Measurements from ENCODE around the gene SYK.

Gene SYK

DNA sequence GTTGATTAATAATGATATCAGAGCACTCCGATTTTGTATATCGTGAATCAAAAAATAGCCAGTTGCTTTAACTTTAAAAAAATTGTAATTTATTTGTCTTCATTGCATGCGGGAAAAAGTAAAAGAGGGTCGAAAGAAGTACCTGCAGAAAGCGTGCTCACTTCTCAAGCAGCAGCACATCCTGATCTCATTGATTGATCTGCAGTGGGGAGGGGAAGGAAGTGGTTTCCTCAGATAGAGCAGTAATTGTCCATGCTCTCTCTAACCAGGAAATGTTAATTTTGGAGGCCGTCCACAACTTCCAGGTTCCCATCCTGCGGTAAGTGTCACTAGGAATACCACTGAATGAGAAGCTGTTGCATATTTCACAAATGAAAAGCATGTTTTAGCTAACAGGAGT is 63.2 kb downstream of the SYK start:
- ChIA-PET POLR2A (no interaction called here), CTCF (no interaction called here)
- H3K36me3 ChIP-seq (ENCODE audit: control insufficient read depth in 2 of 2, insufficient read depth in 1 of 2, low read length in 2 of 2): peaks cover 0 to 58% of the 10 kb centered on the region in 2 experiments
- H3K27ac ChIP-seq (ENCODE audit: extremely low read depth, low read depth, low read length): no peak overlapping the region
- H3K4me3 ChIP-seq (ENCODE audit: low read depth, low read length): no peak overlapping the region
- H3K9me3 ChIP-seq (ENCODE audit: control insufficient read depth, insufficient read depth, low read depth, low read length): no peaks in the 10 kb centered on the region
- no peaks in the 10 kb centered on the region for H3K4me1 ChIP-seq (ENCODE audit: control insufficient read depth, insufficient read depth, low read length)
- TF ChIP-seq ZNF121 (tag by site-specific recombination; IDR thresholded peaks at IDR 0.05) (no peak), ZNF2 (tag by site-specific recombination; IDR thresholded peaks at IDR 0.05) (no peak)

DNA sequence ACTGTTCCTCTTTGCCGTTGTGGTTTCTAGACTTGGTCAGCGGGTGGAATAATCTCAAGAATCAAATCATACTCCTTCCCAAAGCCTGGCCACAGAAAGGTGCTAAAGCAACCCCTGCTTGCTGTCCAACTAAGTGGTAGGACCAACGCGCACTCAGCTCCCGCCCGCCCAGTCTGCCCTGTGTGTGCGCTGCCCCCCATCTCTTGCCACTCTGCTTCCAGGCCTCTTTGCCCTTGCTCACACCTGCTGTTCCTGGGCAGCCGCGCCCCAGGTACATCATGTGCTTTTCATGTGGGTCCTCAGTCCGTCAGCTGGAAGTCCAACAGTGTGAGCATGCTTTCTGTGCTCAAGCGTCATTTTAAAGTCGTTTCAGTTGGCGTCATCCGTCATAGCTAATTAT is 65.5 kb downstream of the SYK start:
- Histone ChIP-seq H3K9me3 (ENCODE audit: control insufficient read depth, insufficient read depth, low read depth, low read length) (no peaks in the 10 kb centered on the region), H3K27ac (ENCODE audit: extremely low read depth, low read depth, low read length) (no peak overlapping the region), H3K4me1 (ENCODE audit: control insufficient read depth, insufficient read depth, low read length) (no peaks in the 10 kb centered on the region), H3K4me3 (ENCODE audit: low read depth, low read length) (no peak overlapping the region), H3K36me3 (ENCODE audit: control insufficient read depth in 2 of 2, insufficient read depth in 1 of 2, low read length in 2 of 2) (peaks cover 0 to 47% of the 10 kb centered on the region in 2 experiments)
- ChIA-PET POLR2A (no interaction called here), CTCF (interaction anchor here (2.1 kb wide), 1 partner anchor 724 kb away, joined by 5 read pairs; no protein-coding TSS in a partner anchor)
- TF ChIP-seq, protein P1, sequence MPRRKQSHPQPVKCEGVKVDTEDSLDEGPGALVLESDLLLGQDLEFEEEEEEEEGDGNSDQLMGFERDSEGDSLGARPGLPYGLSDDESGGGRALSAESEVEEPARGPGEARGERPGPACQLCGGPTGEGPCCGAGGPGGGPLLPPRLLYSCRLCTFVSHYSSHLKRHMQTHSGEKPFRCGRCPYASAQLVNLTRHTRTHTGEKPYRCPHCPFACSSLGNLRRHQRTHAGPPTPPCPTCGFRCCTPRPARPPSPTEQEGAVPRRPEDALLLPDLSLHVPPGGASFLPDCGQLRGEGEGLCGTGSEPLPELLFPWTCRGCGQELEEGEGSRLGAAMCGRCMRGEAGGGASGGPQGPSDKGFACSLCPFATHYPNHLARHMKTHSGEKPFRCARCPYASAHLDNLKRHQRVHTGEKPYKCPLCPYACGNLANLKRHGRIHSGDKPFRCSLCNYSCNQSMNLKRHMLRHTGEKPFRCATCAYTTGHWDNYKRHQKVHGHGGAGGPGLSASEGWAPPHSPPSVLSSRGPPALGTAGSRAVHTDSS (tag by site-specific recombination; IDR thresholded peaks at IDR 0.05): no peak
- no peak for TF ChIP-seq ZNF211 (tag by site-specific recombination; IDR thresholded peaks at IDR 0.05; ENCODE audit: low read depth)
- no peak for TF ChIP-seq FEZF1 (tag by site-specific recombination; IDR thresholded peaks at IDR 0.05)
- TF ChIP-seq GLIS1 (tag by site-specific recombination; IDR thresholded peaks at IDR 0.05): no peak
- TF ChIP-seq, protein P2, sequence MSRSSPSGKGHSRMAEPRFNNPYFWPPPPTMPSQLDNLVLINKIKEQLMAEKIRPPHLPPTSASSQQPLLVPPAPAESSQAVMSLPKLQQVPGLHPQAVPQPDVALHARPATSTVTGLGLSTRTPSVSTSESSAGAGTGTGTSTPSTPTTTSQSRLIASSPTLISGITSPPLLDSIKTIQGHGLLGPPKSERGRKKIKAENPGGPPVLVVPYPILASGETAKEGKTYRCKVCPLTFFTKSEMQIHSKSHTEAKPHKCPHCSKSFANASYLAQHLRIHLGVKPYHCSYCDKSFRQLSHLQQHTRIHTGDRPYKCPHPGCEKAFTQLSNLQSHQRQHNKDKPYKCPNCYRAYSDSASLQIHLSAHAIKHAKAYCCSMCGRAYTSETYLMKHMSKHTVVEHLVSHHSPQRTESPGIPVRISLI (tag by site-specific recombination; IDR thresholded peaks at IDR 0.05): no peak
- TF ChIP-seq ZNF133 (tag by site-specific recombination; IDR thresholded peaks at IDR 0.05): no peak
- TF ChIP-seq ZFP41 (tag by site-specific recombination; IDR thresholded peaks at IDR 0.05; ENCODE audit: borderline replicate concordance): no peak
- TF ChIP-seq ZNF114 (tag by site-specific recombination; IDR thresholded peaks at IDR 0.05): no peak
- no peak for TF ChIP-seq ZNF366 (tag by site-specific recombination; conservative IDR thresholded peaks at IDR 0.05)
- no peak for TF ChIP-seq ZNF16 (tag by site-specific recombination; IDR thresholded peaks at IDR 0.05; ENCODE audit: low read depth)
- TF ChIP-seq, protein P3, sequence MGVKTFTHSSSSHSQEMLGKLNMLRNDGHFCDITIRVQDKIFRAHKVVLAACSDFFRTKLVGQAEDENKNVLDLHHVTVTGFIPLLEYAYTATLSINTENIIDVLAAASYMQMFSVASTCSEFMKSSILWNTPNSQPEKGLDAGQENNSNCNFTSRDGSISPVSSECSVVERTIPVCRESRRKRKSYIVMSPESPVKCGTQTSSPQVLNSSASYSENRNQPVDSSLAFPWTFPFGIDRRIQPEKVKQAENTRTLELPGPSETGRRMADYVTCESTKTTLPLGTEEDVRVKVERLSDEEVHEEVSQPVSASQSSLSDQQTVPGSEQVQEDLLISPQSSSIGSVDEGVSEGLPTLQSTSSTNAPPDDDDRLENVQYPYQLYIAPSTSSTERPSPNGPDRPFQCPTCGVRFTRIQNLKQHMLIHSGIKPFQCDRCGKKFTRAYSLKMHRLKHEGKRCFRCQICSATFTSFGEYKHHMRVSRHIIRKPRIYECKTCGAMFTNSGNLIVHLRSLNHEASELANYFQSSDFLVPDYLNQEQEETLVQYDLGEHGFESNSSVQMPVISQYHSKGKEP (tag by site-specific recombination; IDR thresholded peaks at IDR 0.05): no peak
- TF ChIP-seq ZNF510 (tag by site-specific recombination; IDR thresholded peaks at IDR 0.05; ENCODE audit: insufficient replicate concordance): no peak

DNA sequence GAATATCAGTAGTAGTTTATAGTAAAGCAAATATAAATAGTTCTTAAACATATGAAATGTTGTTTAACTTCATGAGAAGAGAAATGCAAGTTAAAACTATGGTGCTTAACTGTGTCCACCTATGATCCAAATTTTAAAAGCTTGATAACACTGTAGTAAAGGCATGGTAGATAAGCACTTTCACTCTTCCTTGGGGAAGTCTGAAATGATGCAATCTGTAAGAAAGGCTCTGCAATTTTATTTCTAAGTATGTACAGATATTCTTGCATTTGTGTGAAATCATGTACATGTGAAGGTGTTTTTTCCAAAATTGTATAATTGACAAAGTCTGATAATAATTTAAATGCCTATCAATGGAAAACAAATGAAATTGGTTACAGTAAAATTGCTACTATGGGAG is 66.9 kb downstream of the SYK start:
- CTCF ChIA-PET: interaction anchor here (0.6 to 2.1 kb wide), 5 partner anchors 559 to 1283 kb away, joined by 3 to 5 read pairs (median 4); no protein-coding TSS in a partner anchor
- POLR2A ChIA-PET: no interaction called here

More for the DNA sequence above, 66.9 kb downstream of the SYK start:
- H3K27ac ChIP-seq (ENCODE audit: extremely low read depth, low read depth, low read length): no peak overlapping the region
- no peaks in the 10 kb centered on the region for H3K4me1 ChIP-seq (ENCODE audit: control insufficient read depth, insufficient read depth, low read length)
- no peak overlapping the region for H3K4me3 ChIP-seq (ENCODE audit: low read depth, low read length)
- H3K9me3 ChIP-seq (ENCODE audit: control insufficient read depth, insufficient read depth, low read depth, low read length): no peaks in the 10 kb centered on the region
- peaks cover 0 to 34% of the 10 kb centered on the region in 2 experiments for H3K36me3 ChIP-seq (ENCODE audit: control insufficient read depth in 2 of 2, insufficient read depth in 1 of 2, low read length in 2 of 2)
- TF ChIP-seq ZNF707 (tag by site-specific recombination; IDR thresholded peaks at IDR 0.05): no peak
- TF ChIP-seq MZF1 (tag by site-specific recombination; IDR thresholded peaks at IDR 0.05; ENCODE audit: borderline replicate concordance): no peak
- TF ChIP-seq MEIS1 (CRISPR knock-in tag; IDR thresholded peaks at IDR 0.05; ENCODE audit: borderline replicate concordance): no peak
- no peak for TF ChIP-seq ZNF768 (tag by site-specific recombination; IDR thresholded peaks at IDR 0.05)
- no peak for TF ChIP-seq ZNF132 (tag by site-specific recombination; IDR thresholded peaks at IDR 0.05; ENCODE audit: borderline replicate concordance)
- TF ChIP-seq, protein P4, sequence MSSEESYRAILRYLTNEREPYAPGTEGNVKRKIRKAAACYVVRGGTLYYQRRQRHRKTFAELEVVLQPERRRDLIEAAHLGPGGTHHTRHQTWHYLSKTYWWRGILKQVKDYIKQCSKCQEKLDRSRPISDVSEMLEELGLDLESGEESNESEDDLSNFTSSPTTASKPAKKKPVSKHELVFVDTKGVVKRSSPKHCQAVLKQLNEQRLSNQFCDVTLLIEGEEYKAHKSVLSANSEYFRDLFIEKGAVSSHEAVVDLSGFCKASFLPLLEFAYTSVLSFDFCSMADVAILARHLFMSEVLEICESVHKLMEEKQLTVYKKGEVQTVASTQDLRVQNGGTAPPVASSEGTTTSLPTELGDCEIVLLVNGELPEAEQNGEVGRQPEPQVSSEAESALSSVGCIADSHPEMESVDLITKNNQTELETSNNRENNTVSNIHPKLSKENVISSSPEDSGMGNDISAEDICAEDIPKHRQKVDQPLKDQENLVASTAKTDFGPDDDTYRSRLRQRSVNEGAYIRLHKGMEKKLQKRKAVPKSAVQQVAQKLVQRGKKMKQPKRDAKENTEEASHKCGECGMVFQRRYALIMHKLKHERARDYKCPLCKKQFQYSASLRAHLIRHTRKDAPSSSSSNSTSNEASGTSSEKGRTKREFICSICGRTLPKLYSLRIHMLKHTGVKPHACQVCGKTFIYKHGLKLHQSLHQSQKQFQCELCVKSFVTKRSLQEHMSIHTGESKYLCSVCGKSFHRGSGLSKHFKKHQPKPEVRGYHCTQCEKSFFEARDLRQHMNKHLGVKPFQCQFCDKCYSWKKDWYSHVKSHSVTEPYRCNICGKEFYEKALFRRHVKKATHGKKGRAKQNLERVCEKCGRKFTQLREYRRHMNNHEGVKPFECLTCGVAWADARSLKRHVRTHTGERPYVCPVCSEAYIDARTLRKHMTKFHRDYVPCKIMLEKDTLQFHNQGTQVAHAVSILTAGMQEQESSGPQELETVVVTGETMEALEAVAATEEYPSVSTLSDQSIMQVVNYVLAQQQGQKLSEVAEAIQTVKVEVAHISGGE (tag by site-specific recombination; conservative IDR thresholded peaks at IDR 0.05; ENCODE audit: low read depth): no peak
- TF ChIP-seq GLI2 (tag by site-specific recombination; IDR thresholded peaks at IDR 0.05; ENCODE audit: borderline replicate concordance, low read depth): no peak
- TF ChIP-seq ZNF433 (tag by site-specific recombination; IDR thresholded peaks at IDR 0.05; ENCODE audit: low read depth): no peak
- TF ChIP-seq KLF9 (tag by site-specific recombination; IDR thresholded peaks at IDR 0.05; ENCODE audit: low read depth): no peak
- no peak for TF ChIP-seq ZBTB48 (tag by site-specific recombination; IDR thresholded peaks at IDR 0.05)

Data from HEK293 (cell line).